Measurements from ENCODE around the gene CDC42EP1.
"Not testable (repeated sequence)": the region's sequence is repeated elsewhere in the genome, so short reads cannot be mapped to it uniquely, and the experiment has no call there.

CDC42EP1 gene, protein sequence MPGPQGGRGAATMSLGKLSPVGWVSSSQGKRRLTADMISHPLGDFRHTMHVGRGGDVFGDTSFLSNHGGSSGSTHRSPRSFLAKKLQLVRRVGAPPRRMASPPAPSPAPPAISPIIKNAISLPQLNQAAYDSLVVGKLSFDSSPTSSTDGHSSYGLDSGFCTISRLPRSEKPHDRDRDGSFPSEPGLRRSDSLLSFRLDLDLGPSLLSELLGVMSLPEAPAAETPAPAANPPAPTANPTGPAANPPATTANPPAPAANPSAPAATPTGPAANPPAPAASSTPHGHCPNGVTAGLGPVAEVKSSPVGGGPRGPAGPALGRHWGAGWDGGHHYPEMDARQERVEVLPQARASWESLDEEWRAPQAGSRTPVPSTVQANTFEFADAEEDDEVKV

DNA sequence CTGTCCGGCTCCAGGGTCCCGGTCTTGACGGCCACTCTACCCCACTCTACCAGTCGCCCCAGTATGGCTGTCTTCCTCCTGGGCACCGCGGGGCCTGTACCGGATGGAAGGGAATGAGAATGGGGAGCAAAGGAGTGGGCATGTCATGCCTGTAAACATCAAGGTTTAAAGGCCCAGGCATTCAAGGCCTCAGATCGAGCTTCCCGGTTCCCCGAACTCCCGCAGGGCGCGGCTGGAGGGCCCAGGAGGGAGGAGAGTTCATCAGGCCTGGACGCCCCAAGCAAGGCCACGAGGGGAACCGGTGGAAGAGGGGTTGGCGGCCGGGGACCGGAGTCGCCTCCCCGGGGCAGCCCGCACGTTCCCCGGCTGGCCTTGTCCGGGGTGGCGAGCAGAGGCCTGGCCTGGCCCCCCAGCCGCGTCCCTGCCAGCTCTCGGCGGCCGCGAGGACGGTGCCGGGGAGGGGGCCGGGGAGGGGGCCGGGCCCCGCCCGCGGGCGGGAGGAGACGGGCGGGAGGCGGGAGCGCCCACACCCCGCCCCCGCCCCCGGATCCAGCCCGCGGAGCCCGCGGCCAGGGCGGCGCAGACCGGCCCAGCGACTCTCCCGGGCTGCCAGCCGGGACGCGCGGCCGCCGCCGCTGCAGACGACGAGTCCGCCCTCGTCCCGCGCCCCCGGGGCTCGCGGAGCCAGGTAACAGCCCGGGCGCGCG, at the start of gene CDC42EP1:
CDC42EP1 (plus strand) TSS at position 580 of the 707 bp plus-strand sequence. CDS start 5,870 bp downstream, outside the sequence.
- no peak for DNase-seq

DNA sequence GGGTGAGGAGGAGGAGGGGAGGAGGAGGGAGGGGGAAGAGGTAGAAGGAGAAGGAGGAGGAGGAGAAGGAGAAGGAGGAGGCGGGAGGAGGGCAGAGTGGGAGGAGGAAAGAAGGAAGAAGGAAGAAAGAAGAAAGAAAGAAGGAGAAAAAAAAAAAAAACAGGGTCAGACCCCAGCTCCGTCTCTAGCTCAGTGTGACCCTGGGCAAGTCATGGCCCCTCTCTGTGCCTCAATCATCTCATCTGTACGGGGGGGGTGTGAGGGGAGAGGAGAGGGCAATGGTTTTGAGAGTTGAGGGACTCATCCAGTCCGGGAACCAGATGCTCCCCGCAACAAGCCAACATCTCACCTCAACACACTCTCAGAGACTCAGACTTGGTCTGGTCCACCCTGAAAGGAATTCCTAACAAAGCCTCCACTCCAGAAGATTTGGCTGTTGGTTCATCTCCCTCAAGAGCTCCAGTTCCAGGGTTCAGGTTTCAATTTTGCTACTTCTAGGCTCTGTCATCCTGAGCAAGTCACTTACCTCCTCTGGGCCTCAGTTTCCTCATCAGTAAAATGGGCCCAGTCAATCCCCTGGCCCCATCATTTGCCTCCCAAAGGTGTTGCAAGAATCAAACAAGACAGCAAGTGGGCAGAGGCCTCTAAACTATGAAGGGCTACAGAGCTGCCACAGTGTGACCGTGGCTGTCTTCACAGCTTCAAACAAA, 48.7 kb upstream of the CDC42EP1 start:
- DNase-seq: no peak

DNA sequence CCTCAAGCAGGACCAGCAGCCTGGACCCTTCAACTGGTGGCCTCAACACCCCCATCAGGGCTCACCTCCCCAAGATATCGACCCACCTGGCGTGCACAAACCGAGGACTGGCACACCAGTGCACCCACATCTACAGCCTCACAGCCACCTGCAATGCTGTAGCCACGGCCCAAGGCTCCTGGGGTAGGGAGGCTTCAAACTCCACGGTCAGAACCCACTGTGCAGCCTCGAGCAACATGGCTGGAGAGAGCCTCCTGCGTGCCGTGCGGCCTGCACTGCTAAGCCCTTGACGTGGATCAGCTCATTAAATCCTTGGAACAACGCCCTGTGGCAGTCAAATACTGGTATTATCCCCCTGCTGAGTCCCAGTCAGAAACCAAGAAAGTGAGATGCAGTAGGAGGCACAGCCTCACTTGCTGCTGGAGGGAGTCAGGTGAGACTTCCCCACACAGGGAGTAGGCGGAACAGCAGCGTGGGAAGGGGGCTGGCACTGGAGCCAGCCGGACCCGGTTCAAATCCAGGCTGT, 45.7 kb upstream of the CDC42EP1 start:
- DNase-seq: no peak

DNA sequence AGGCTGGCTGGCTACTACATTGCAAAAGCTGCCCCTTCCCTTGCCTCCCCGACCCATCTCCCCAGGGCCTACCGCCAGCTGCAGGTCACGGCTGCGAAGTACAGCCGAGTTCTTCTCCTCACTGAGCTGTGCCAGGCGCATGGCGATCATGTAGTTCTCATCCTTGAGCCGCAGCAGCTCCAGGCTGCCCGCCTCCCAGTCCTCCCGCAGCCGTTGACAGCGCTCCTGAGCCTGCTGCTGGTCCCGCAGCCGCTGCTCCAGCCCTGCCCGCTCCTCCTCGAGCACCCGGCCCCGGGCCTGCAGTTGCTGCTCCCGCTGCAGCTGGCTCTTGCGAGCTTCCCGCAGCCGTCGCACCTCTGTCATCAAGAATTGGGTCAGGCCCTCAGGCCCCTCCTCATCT, 44.4 kb upstream of the CDC42EP1 start:
- no peak for DNase-seq

DNA sequence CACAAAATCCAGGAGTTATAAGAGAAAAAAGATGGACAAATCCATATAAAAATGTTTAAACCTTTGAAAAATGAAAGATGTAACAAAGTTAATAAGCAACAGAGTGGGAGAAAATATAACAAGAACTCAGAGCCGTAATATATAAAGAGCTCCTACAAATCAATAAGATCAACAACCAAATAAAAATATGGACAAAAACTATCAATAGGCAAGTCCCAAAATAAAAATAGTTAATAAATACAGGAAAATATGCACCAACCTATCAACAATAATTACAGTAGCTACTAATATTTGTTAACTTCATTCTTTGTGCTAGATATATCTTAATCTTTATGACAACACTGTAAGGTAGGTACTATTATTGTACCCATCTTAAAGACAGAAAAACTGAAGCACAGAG, 43.8 kb upstream of the CDC42EP1 start:
- DNase-seq: no peak

DNA sequence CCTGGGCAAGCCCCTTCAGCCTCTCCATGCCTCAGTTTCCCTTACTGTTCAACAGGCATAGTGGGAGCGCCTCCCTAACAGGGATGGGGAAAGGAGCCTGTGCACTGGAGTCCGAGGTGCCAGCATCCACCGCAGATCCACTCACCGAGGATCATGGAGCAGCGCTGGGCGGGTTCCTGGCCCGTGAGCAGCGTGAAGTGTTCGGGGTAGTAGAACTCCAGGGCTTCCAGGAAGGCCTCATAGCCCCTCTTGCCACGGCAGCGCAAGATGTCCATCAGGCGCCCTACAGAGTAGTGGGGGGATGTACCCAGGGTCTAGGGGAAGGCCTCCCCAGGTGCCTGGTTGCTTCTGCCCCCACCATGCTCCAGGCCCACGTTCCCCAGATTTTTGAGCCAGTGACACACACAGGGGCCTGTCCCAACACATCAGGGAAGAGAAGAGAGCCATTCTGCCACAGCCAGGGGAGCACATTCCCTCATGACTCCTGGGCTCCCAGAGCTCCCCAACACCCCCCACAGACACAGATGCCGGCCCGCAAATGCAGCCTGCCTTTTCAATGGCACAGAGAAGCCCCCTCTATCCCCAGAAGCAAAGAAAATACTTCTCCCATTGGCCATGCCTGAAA, 42.3 kb upstream of the CDC42EP1 start:
- DNase-seq: no peak

DNA sequence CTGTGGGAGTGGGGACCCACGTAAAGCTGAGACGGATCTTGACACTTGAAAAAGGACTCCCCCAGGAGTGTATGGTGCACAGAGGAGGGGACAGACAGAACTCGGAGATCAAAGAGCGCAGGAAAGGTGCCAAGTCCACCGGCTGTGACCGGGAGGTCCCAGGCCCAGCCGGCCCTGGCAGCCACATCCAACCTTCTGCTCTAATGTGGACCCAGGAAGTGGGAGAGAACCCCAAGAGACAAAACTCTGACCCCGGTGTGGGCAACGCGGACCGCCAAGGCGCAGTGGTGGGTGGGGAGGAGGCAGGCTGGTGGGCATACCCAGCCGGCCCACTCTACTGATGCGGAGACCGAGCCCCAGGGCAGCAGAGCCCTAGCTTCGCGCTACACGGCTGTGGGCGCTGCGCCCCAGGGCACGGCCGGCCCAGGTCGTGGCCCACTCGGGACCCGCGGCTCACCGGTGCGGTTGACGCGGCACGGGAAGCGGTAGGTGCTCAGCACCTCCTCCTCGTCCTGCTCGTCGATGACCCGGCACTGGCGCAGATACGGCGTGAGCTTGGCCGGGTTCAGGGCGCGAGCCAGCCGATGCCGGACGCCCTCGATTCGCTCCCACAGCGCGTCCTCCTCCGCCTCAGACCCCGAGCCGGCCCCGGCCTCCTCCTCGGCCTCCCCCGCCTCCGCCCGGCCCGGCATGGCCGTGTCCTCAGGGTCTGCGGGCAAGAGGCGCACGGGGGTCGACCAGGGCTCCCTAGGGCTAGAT, 41.6 kb upstream of the CDC42EP1 start:
- no peak for DNase-seq

DNA sequence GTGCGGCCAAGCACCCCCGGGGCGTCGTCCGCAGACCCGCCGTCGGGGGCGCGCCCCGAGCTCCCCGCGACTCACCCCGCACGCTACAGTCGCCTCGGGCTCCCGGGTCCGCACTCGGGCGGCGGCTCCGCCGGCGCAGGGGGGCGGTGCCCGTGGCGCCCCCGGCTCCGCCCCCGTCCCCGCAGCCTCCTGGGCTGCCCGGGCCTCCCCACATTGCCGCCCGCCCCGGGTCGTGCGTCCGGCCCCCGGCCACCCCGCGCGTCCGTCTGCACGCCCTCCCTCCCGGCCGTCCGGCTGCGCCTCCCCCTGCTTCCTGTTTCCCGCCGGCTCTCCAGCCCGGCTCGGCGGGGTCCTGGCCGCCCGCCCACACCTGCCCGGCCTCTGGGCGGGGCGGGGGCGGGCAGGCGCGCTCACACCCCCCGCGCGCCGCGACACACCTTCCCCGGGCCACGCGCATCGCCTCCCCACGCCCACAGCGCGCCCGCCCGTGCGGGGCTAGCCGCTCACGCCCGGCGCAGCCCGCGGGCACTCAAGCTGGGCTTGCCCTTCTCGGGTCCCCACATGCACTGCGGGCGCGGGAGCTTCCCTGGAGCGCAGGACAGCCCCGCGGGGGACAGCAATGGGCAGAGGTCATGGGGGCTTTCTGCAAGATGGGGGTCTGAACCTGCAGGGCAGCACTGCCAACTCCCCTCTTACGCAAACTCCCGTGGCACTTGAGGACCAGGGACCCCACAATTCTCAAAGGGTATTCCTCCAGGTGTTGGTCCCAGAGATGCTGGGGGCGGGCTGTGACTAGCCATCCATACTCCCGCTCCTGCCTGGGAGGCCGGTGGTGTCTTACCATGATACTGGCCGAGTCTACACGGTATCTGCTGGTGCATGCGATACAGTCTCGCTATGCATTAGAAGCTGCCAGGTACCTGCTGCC, 40.7 kb upstream of the CDC42EP1 start, which contains the start of gene CARD10:
CARD10 (minus strand) TSS at position 148 of the 928 bp plus-strand sequence. CDS start 215 bp downstream, outside the sequence.
- no peak for DNase-seq

DNA sequence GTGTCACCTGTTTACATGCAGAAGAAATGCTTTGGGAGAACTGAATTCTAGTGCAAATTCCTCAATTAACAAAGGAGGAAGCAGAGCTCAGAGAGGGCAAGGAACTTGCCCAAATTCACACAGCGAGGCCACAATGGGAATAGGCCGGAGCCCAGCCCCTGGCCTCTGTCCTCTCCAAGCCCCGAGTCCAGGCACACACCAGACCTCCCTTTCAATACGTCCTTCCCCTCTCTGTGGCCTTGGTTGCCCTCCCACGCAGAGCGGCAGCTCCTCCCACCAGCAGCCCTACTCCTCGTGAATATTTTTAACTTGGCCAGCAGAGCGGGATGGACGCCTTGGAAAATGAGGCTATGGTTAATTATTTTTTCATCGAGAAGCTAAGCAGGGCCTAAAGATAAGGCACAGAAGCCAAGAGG, 39.5 kb upstream of the CDC42EP1 start:
- no peak for DNase-seq

DNA sequence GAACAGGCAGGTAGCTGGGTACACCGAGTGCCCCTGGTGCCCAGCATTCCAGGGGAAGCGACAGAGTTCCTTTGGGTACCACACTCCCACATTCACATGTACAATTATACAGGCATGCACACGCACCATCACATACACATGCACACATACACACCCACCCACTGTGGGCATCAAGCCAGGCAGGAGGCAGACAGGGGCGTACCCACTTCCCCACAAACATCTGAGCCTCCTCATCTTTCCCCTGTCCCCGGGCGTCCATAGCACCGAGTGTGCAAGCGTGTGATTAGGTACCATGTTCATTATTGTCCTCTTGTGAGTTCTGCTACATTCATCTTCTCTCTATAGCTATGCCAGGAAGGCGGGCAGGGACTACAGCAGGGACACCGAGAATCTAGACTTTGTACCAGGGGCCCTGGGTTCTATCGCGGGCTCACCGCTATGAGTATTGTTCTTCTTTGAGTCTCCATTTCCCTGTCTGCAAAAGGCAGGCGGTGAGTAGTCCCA, 39.0 kb upstream of the CDC42EP1 start:
- no peak for DNase-seq

DNA sequence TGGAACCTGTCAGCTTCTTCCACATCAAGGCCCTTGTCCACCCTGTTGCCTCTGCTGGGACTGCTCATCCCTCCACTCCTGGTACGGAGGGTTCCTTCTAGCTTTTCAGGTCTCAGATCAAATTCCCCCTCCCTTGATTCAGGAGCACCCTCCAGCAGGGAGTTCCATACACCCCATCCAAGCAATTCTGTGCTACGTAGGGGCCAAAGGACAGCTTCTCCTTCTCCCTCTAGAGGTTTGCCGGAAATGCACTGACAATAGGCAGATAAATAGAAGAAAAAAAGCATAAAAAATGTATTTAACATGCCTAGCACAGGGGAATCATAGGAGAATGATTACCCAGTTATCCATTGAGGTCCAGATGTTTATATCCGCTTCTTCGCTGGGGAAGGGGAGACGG, 37.8 kb upstream of the CDC42EP1 start:
- DNase-seq: no peak

DNA sequence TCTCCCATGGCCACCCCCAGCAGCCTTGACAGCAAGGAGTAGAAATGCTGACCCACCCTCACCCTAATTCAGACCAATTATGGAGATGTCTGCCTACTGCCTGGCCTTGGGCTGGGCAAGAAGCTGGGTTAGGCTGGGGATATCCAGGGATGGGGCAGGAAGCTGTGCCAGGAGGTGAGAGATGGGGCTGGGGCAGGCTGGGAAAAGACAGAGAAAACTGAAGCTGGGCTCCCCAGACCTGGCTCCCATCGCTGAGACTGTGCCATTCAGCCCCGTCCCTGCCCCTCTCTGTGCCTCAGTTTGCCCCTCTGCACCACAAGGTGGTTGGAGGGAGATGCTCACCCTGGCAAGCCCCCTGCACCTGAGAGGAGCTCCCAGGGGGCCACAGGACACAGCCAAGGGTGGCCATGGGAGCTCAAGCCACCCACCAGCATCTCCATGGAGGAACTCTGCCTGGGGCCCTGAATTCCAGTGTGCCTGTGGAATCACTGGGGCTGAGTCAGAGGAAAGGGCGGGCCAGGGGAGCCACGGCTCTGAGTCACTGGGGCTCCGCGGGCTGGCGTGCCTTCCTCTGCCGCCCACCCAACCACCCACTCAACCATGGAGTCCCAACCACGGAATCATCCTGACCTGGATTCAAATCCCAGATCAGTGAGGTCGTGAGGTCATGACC, 35.1 kb upstream of the CDC42EP1 start:
- DNase-seq: no peak

DNA sequence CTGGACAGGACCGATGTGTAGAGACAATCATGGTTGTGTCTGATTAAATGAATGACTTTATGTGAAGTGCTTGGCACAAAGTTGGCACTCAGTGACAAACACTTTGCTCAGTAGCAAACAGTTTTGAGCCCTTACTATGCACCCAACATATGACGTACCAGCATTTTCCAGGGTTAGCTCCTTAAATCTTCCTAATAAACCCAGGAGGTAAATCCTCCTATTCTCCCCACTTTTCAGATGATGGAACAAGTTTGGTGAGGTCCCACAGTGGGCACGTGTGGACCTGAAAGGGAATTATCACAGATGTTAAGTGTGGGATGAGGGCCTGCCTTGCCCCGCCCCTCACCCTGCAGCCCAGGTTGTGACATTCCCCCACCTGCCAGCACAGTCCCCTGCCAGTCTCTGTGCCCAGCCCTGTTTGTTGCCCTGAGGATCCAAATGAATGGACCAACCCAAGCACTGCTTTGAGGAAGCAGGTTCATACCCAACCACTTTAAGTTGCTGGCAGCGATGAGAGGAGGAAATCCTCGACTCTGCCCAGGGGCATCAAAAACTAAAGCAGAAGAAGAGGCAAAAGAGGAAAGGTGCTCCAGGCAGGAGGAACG, 34.4 kb upstream of the CDC42EP1 start:
- no peak for DNase-seq

DNA sequence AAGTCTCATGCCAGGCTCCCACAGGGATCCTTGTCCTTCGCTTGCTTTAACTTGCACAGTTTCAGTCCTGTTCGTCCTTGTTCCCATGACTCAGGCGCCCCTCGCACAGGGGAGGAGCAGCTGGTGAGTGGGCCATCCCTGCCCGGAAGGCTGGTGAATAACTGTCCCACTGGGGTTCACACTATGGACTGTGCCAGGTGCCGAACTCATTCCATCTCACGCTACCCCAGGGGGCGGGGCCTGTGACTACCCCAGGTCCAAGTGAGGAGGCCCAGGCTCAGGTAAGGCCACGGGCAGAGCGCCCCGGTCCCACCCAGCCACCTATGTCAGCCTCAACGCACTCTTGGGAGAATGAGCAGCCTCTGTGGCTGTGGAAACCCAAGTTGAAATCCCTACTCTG, 33.9 kb upstream of the CDC42EP1 start:
- no peak for DNase-seq

DNA sequence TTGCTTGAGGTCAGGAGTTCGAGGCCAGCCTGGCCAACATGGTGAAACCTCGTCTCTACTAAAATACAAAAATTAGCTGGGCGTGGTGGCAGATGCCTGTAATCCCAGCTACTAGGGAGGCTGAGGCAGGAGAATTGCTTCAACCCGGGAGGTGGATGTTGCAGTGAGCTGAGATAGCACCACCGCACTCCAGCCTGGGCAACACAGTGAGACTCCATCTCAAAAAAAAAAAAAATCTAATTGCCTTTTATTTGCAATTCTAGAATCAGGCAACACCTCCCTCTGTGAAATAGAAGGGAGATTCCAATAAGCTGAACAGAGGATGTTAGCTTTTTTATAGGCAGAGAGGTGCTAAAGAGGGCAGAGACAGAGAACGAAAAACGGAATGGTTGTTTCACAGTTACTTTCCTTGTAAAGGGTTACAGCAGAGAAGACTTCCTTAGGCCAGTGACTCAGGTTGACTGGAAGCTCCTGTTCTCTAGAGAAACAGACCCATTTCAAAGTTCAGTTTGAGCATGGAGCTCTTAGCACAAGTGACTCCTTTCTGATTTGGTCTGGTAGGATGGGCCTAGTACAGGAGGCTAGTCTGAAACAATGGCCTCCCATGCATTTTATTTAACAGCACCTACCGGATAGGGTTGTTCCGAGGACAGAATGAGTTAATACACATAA, 33.1 kb upstream of the CDC42EP1 start:
- DNase-seq: not testable (repeated sequence)

DNA sequence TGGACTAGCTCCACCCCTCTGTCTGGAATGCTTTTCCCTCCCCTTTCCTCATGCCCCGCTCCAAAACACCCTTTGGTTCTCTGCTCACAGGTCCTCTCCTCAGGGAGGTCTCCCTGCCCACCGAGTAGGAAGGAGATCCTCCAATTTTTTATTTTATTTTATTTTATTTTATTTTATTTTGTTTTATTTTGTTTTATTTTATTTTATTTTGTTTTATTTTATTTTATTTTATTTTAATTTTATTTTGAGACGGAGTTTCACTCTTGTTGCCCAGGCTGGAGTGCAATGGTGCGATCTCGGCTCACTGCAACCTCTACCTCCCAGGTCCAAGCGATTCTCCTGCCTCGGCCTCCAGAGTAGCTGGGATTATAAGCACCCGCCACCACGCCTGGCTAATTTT, 32.3 kb upstream of the CDC42EP1 start:
- DNase-seq: not testable (repeated sequence)

DNA sequence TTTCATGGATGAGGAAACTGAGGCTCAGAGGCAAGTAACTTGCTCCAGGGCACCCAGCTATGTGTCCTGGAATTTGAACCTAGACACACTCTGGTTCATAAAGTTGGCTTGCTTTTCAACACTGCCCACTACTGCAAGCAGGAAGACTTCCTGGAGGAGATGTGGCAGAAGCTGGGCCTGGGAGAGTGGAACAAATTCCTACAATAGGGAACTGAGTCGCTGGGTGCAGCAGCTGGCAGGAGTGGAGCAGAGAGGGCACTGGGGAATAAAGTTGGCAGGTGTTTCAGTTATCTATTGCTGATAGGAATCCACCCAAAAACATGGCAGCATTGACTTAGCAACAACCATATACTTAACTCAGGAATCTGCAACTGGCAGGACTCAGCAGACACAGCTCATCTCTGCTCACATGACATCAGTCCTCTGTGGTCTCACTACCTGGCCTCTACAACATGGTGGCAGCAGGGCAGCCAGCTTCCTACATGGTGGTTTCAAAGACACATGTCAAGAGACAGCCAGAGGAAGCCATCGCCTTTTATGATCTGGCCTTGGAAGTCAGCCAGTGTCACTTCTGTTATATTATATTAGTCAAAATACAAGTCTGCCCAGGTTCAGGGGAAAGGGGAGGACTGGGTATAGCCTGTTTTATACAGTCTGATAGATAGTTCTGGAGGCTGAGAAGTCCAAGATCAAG, 30.5 kb upstream of the CDC42EP1 start:
- no peak for DNase-seq

DNA sequence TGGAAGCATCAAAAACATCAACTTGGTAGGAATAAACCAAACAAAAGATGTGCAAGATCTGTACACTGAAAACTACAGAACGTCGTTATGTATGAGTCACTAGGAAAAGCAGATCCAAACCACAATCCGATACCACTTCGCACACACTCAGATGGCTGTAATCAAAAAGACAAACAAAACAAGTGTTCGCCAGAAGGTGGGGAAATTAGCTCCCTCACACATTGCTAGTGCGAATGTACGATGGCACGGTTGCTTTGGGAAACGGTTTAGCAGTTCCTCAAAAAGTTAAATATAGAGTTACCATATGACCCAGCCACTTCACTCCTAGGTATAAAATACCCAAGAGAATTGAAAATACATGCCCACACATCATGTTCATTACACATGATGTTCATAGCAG, 26.3 kb upstream of the CDC42EP1 start:
- DNase-seq: no peak

All from NCI-H748 treated with DMSO at 0.1 percent for 48 hours (cell line).